ENCODE measurements around the gene PLCL2. TPM values are rescaled to one million over a fixed set of nuclear protein-coding genes. Genes with fewer than 3 reads are reported as not detected.
A peak's percentile ranks its signal among the peaks of the same experiment; 100 is the strongest.

Gene PLCL2
- total RNA-seq, 4 donors from 2014 or later = 4.1 to 9.1 (median 6.7) TPM

GRCh38 chr3:17081520-17081919 lies 196.8 kb downstream of the PLCL2 start:
- no peak for DNase-seq (ENCODE audit: extremely low spot score)
- no peak for TF ChIP-seq CTCF (IDR thresholded peaks at IDR 0.05)
- TF ChIP-seq EP300 (IDR thresholded peaks at IDR 0.05) = no peak
- TF ChIP-seq POLR2AphosphoS5 (IDR thresholded peaks at IDR 0.05) = no peak
- no peak for TF ChIP-seq POLR2A (IDR thresholded peaks at IDR 0.05; ENCODE audit: low read depth)
- no peak overlapping the region for H3K27ac ChIP-seq (replicated peaks in 1 of 4)
- 91% methylated on average over 4 of the region's 4 CpGs for WGBS
- H3K9me3 ChIP-seq = no peaks in the 10 kb centered on the region
- H3K4me3 ChIP-seq = no peak overlapping the region
- intact Hi-C loops (cut with DNase I) = no loop called here
- H3K27me3 ChIP-seq = no peaks in the 10 kb centered on the region
- peaks cover 0 to 11% (median 4%) of the 10 kb centered on the region in 4 donors for H3K4me1 ChIP-seq
- no peaks in the 10 kb centered on the region for H3K36me3 ChIP-seq

GRCh38 chr3:17087509-17087908 lies 202.8 kb downstream of the PLCL2 start:
- no peak overlapping the region for H3K4me3 ChIP-seq
- no peaks in the 10 kb centered on the region for H3K9me3 ChIP-seq
- H3K4me1 ChIP-seq = peaks cover 4 to 33% (median 12%) of the 10 kb centered on the region in 4 donors
- 90% methylated on average over 4 of the region's 4 CpGs for WGBS
- intact Hi-C loops (cut with DNase I) = no loop called here
- H3K27ac ChIP-seq (replicated peaks in 1 of 4) = no peak overlapping the region
- no peak for DNase-seq (ENCODE audit: extremely low spot score)
- TF ChIP-seq POLR2A (IDR thresholded peaks at IDR 0.05; ENCODE audit: low read depth) = no peak
- no peaks in the 10 kb centered on the region for H3K27me3 ChIP-seq
- H3K36me3 ChIP-seq = peaks cover 0 to 16% (median 0%) of the 10 kb centered on the region in 4 donors

DNA sequence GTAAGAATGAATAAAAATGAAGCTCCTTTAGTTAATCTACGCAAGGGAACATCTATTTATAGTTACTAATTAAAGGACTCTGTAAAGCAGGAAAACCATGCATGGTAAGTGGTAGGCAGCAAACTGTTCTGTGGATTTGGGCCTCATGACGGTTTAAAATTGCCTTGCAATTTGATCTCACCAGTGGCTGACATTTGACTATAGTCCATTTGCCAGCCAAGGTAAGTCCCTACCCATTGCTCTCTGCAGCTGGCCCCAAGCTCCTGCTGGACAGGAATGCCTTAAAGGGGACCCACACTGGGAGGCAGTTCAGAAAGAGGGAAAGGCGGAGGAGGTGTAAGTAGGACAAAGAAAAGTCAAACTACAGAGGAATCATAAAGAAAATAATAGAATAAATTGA lies 203.3 kb downstream of the PLCL2 start:
- 89% methylated on average over 3 of the region's 3 CpGs for WGBS
- intact Hi-C loops (cut with DNase I) = no loop called here
- Histone ChIP-seq H3K36me3 (peaks cover 0 to 16% (median 0%) of the 10 kb centered on the region in 4 donors), H3K4me3 (no peak overlapping the region), H3K27ac (replicated peaks in 1 of 4) (no peak overlapping the region), H3K27me3 (no peaks in the 10 kb centered on the region), H3K4me1 (peaks cover 4 to 33% (median 12%) of the 10 kb centered on the region in 4 donors), H3K9me3 (no peaks in the 10 kb centered on the region)
- TF ChIP-seq POLR2AphosphoS5 (IDR thresholded peaks at IDR 0.05) = no peak
- TF ChIP-seq POLR2A (IDR thresholded peaks at IDR 0.05; ENCODE audit: low read depth) = no peak
- no peak for TF ChIP-seq CTCF (IDR thresholded peaks at IDR 0.05)
- TF ChIP-seq EP300 (IDR thresholded peaks at IDR 0.05) = no peak
- no peak for DNase-seq (ENCODE audit: extremely low spot score)

- intact Hi-C loops (cut with DNase I) = no loop called here
- TF ChIP-seq CTCF (IDR thresholded peaks at IDR 0.05) (no peak), POLR2AphosphoS5 (IDR thresholded peaks at IDR 0.05) (peak in 1 of 2 donors; percentile 10)
- no peak overlapping the region for H3K27ac ChIP-seq (replicated peaks in 1 of 4)
- H3K27me3 ChIP-seq = no peaks in the 10 kb centered on the region
- peaks cover 4 to 33% (median 12%) of the 10 kb centered on the region in 4 donors for H3K4me1 ChIP-seq
- H3K4me3 ChIP-seq = no peak overlapping the region
- DNase-seq (ENCODE audit: extremely low spot score) = no peak
- no peaks in the 10 kb centered on the region for H3K9me3 ChIP-seq
- WGBS = 81% methylated on average over 6 of the region's 6 CpGs
- peaks cover 0 to 16% (median 0%) of the 10 kb centered on the region in 4 donors for H3K36me3 ChIP-seq
Measured at GRCh38 chr3:17088602-17089313, 204.0 kb downstream of the PLCL2 start.

DNA sequence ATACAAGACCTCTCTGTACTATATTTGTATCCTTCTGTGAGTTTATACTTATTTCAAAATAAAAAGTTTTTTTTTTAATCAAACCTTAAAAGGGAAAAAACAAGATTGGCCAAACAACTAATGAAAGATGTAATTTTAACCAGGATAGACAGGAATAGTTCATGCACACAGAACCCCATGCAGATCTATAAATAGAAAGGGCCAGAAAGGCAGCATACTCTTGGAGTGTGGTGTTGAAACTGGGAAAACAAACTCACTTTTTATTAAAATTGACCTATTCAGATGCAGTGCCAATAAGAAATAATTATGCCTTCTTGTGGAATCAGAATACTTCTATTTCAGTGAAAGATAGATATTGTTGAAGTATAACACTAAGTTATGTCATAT lies 204.6 kb downstream of the PLCL2 start:
- H3K4me1 ChIP-seq = peaks cover 4 to 33% (median 12%) of the 10 kb centered on the region in 4 donors
- H3K9me3 ChIP-seq = no peaks in the 10 kb centered on the region
- no peak overlapping the region for H3K4me3 ChIP-seq
- no peak for TF ChIP-seq POLR2A (IDR thresholded peaks at IDR 0.05; ENCODE audit: low read depth)
- no peak for TF ChIP-seq POLR2AphosphoS5 (IDR thresholded peaks at IDR 0.05)
- TF ChIP-seq CTCF (IDR thresholded peaks at IDR 0.05) = no peak
- no peak for TF ChIP-seq EP300 (IDR thresholded peaks at IDR 0.05)
- no peak for DNase-seq (ENCODE audit: extremely low spot score)
- no peak overlapping the region for H3K27ac ChIP-seq (replicated peaks in 1 of 4)
- intact Hi-C loops (cut with DNase I) = no loop called here
- H3K36me3 ChIP-seq = peaks cover 0 to 16% (median 0%) of the 10 kb centered on the region in 4 donors
- H3K27me3 ChIP-seq = no peaks in the 10 kb centered on the region

All from esophagus muscularis mucosa (tissue), 4 donors.